Activated CD4-positive, alpha-beta T cell treated with anti-CD3 and anti-CD28 coated beads, Interleukin-2, amount 50 U/mL, for 16 hours (primary cell): ENCODE data around the gene C1QTNF6.

ENCODE experiments used
- DNase-seq: peaks from one replicate; pipeline ENCODE4 v3.0.0-alpha.2; 2020

Gene C1QTNF6

GRCh38 chr22:37160027-37160426 is 28.0 kb downstream of the C1QTNF6 start:
- DNase-seq = no peak

GRCh38 chr22:37158963-37159290 is 29.1 kb downstream of the C1QTNF6 start:
- DNase-seq = no peak

DNA sequence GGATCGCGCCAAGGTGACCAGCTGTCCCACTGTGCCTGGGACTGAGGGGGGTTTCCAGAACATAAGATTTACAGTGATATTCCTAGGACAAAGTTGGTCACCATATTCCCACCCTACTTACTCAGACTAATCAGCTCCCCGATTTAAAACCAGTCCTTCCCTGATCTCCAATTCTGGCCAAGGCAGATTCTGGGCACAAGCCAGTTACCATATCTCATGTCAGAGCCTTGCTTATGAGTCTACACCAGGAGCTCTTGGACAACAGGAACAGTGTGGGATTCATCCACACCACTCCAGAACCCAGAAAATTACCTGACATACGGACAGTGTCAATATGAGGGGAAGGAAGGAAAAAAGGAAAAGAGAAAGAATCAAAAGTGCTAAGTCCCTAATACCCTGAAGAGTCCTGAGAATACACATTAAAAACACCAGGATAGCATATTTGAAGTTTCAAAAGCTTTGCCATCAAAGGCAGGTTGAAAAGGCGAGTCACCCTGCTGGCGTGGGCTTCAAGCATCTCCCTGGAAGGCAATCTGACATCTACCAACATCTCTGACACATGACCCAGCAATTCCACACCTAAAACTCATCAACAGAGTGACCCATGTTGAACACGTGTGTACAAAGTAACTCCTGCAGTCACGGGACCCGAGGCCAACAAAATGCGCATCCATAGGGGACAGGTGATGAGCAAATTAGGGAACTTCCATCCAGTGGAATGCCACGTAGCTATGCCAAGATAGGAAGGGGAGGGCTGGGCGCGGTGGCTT is 30.3 kb downstream of the C1QTNF6 start:
- no peak for DNase-seq

DNA sequence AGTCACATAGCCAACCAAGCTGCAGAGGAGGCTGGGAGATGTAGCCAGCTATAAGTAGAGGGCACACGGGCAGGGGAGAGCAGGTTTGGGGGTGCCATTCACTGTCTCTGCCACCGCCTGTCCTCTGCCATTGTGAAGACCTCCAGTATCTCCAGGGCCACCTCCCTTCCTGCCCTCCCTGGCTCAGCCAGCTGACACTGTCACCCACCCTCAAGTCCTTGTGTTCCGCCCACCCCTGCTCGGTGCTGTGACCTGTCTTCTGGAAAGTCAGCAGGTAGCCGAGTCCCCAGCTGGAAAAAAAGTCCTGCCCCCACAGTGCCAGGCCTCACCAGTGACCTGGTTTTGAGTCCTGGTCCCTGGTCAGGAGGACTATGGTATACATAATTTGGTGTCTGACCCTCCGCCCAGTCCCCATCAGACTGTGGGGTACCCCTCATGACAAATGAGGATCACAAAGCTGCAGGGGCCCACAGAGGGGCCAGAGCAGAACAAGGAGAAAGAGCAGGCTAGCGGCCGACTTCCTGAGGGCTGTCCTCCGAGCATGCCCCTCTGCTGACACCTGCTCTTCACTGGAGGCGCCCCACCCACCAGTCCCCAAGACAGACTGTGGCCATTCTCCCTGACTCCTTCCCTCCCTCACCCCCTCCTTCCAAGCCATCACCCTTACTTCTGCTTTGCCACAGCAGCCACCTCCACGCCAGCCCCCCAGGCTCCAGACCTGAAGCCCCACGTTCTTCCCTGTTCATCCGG is 31.2 kb downstream of the C1QTNF6 start:
- DNase-seq = no peak

DNA sequence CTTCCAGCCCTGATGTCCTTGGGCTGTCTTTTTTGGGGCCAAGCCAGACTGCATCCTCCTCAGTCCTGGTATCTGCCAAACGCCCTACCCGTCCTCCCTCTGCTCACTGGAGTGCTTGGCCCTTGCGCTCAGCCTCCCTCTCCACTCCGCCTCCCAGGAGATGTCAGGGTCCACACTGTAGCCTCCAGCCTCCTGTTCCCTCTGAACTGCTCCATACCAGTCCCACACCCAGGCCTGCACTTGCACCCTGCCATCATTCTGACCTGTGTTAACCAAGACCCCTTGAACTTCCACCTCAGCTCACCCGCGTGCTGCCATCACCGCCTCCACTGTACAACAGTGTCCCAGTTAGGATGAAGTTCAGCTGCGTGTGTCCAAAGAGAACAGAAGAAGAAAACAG is 32.1 kb downstream of the C1QTNF6 start:
- no peak for DNase-seq

- peak; percentile 79 for DNase-seq
Observed at GRCh38 chr22:37154925-37155712, 32.9 kb downstream of the C1QTNF6 start.

DNA sequence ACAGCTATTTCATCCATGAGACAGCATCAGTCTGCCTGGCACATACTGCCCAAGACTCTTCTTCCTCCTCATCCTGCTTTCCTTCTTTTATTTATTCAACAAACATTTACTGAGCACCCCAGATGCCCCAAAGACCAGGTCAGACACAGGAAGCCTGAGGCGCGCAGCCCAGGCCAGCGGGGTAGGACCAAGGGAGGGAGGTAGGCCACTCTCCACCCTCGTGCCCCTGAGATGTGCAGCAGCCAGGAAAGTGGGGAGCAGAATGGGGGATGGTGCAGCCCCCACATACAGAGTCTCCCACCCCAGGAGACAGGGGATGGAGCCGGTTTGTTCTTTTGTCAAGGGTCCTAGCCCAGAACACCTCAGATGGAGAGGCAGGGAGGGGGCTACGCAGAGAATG is 34.1 kb downstream of the C1QTNF6 start:
- DNase-seq = no peak

- DNase-seq = no peak
Observed at GRCh38 chr22:37151401-37151800, 36.6 kb downstream of the C1QTNF6 start.

- DNase-seq = no peak
Observed at GRCh38 chr22:37150701-37151100, 37.3 kb downstream of the C1QTNF6 start.

- DNase-seq = no peak
Observed at GRCh38 chr22:37148742-37149665, 39.0 kb downstream of the C1QTNF6 start.

DNA sequence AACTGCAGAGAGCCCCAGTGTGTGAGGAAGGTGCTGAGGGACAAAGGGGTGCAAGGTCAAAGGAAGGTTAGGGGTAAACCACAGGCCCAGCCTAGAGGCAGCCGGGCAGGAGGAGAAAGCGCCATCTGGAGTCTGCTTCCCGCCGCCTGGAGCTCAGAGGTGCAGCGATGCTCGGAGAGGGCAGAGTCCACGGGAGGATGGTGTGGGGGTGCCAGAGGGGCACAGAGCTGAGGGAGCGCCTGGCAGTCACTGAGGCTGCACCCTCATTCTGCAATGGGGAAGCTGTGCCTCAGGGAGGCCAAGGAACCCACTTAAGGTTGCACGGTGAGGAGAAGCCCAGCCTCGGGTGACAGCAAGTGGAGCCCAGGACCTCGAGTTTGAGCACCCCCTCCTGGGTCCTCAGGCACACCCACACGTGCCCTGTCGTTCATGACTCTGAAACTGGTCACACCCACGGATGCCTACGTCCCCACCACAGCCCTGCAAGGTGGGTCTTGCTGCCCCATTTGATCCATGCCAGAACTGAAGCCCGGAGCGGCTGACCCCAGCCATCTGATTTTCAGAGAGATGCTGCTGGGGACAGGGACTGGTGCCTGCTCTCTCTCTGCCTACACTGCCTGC is 39.9 kb downstream of the C1QTNF6 start:
- peak; percentile 48 for DNase-seq

DNA sequence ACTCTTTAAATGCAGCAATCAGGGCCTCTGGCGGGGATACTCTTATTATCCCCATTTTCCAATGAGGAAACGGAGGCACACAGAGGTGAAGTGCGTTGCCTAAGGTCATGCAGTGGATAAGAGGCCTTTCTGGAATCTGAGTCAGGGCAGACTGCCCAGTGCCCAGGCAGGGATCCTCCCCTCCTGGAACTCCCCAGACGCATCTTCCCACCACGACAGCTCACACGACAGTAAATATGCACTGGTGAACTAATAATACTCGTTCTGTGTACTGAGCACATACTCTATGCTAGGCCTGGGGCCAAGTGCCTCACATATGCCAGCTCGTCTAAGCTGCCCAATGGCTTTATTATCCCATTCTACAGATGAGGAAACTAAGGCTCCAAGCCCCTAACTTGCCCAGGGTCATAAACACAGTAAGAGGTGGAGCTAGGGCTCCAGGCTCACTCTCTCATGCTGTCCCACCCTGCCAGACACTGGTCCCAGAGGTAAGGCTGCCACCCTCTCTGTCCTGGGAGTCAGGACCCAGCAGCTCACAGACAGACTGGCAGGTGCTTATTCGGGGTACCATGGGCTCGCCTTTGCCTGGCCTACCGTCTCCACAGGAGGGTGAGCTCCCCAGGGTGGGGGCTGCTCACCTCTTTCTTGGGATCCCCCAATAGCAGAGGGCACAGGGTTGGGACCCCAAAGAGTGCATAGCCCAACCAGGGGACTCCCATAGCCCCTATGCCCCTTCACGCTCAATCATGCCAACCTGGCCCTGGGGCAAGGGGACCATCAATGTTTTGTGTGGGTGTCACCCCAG is 40.7 kb downstream of the C1QTNF6 start:
- no peak for DNase-seq

DNA sequence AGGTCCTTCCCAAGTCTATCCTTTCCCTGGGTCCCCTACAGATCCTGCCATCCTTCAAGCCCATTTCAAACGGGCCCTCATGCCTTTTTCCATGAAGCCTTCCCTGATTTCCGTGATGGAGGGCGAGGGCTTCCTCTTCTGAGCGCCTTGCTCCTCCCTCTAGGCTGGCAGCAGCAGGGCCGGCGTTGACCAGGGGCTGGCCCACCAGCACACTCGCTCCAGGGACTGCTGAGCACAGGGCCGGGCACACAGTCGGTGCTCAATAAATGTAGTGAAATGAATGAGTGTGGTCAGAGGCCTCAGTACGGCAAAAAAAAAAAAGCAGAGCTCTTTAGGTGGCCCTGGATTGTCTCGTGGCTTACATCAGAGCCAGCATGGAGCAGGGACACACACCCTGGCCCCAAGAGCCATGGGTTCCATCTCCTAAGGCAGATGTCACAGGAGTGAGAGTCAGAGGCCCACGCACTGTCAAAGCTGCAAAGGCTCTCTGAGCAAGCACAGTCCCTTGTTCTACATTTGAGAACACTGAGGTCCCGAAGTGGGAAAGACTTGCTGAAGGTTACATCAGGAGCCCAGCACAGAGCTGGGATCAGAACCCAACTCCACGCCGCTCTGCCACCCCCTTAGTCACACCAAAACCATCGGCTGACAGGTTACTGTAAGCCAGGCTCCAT is 41.4 kb downstream of the C1QTNF6 start:
- no peak for DNase-seq

DNA sequence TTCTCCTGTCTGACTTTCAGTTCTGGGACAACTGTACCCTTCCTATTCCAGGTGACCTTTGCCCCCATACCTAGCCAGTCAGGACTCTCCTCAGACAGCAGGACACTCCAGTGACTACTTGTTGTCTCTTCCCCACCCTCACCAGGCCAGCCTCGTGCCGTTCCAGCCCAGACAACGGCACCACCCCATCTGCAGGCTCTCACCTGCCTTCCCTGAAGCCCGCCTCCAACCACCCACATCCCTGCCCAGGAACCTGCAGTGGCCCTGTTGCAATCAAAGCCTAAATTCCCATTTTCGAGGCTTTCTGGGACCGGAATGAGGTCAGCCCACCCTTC is 42.0 kb downstream of the C1QTNF6 start:
- DNase-seq = no peak

GRCh38 chr22:37145180-37146050 is 42.6 kb downstream of the C1QTNF6 start:
- no peak for DNase-seq

DNA sequence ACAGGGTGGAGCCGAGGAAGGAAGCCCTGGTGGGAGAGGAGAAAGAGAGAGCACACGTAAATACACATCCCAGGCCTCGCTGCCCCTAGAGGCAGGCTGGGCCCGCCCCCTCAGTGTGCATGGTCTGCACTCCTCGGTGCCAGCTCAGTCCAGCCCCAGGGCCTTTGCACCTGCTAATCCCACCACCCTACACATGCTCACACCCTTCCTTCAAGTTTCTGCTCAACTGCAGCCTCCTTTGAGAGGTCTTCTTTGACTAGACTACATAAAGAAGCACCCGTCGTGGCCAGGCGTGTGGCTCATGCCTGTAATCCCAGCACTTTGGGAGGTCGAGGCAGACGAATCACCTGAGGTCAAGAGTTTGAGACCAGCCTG is 43.9 kb downstream of the C1QTNF6 start:
- no peak for DNase-seq

DNA sequence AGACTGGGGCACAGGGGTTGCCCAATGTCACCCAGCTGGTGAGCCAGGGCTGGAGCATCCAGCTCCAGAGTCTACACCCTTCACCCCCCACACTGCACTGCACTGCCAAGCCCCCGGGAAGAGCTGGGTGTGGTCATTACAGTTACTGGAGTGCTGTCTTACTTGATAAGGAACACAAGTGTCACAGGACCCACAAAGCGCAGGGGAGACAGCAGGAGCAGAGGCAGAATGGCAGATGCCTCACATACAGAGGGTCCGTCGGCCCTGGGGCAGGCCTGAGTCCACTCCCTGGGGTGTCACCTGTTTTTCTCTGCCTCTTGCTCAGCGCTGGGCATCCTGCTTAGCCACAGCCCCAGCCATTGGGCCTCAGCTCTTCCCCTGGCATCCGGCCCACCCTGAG is 46.1 kb downstream of the C1QTNF6 start:
- no peak for DNase-seq

- DNase-seq = no peak
Observed at GRCh38 chr22:37141476-37141875, 46.6 kb downstream of the C1QTNF6 start.

GRCh38 chr22:37140686-37141323 is 47.2 kb downstream of the C1QTNF6 start:
- no peak for DNase-seq
